SK-N-SH treated with all-trans-retinoic acid at 6 μM for 48 hours (cell line): ENCODE measurements around the gene PPP2R1B.

ENCODE experiments used
- TCF4 ChIP-seq: fragments of 250-450 bp; sonication (Bioruptor Pico); IDR thresholded peaks from 2 replicates; pipeline ENCODE4 v1.8.0; 2021; ENCODE audit warnings: mild to moderate bottlenecking, moderate library complexity, borderline replicate concordance
- ZFP3 ChIP-seq: fragments of 250-450 bp; sonication (Bioruptor Pico); IDR thresholded peaks from 2 replicates; pipeline ENCODE4 v1.5.0; 2020; ENCODE audit warnings: mild to moderate bottlenecking, moderate library complexity
- ZNF565 ChIP-seq: fragments of 450-650 bp; formaldehyde crosslinking; conservative IDR thresholded peaks from 2 replicates; pipeline ENCODE4 v1.5.0; 2020; ENCODE audit warnings: low read depth, mild to moderate bottlenecking, moderate library complexity
- ZNF70 ChIP-seq: fragments of 450-650 bp; formaldehyde crosslinking; IDR thresholded peaks from 2 replicates; pipeline ENCODE4 v1.5.0; 2020; ENCODE audit warnings: mild to moderate bottlenecking, moderate library complexity
- TF ChIP-seq, protein P1 (sequence below): fragments of 250-450 bp; sonication (Bioruptor Pico); IDR thresholded peaks from 2 replicates; pipeline ENCODE4 v1.5.1; 2020; ENCODE audit warnings: low read depth, mild to moderate bottlenecking, moderate library complexity
- TF ChIP-seq, protein P2 (sequence below): fragments of 250-450 bp; sonication (Bioruptor Pico); IDR thresholded peaks from 2 replicates; pipeline ENCODE4 v1.8.0; 2020; ENCODE audit warnings: mild to moderate bottlenecking, moderate library complexity, borderline replicate concordance

DNA sequence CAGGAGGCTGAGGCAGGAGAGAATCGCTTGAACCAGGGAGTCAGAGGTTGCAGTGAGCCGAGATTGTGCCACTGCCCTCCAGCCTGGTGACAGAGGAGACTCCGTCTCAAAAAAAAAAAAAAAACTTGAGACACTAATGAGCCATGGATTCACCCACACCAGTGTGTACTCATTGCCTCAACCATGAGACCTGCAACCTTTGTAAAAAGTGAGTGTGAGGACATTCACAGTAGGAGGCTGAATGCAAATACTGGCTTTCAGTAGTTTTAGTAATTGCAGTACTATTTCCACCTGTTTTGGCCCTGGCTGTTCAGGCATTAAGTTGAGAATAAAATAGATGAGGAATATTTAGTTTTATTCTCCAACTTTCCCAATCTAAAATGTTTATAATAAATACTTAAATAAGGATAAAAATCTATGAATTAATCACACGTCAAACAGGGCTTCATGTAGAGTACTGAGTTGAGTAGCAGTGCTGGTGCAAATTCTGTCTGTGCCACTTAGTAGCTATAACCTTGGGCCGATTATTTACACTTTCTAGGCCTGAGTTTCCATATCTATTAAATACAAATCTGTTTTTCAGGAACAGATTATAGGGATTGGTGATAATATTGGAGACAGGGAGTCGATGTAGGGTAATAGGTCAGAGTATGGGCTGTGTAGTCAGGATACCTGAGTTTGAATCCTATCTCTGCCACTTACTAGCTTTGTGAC lies 72.8 kb downstream of the PPP2R1B start:
- TF ChIP-seq ZFP3 (CRISPR knock-in tag) (no peak), ZNF565 (CRISPR knock-in tag) (no peak), TCF4 (CRISPR knock-in tag) (no peak), ZNF70 (CRISPR knock-in tag) (no peak)
- TF ChIP-seq, protein P1, sequence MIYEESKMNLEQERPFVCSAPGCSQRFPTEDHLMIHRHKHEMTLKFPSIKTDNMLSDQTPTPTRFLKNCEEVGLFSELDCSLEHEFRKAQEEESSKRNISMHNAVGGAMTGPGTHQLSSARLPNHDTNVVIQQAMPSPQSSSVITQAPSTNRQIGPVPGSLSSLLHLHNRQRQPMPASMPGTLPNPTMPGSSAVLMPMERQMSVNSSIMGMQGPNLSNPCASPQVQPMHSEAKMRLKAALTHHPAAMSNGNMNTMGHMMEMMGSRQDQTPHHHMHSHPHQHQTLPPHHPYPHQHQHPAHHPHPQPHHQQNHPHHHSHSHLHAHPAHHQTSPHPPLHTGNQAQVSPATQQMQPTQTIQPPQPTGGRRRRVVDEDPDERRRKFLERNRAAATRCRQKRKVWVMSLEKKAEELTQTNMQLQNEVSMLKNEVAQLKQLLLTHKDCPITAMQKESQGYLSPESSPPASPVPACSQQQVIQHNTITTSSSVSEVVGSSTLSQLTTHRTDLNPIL (CRISPR knock-in tag) = no peak
- TF ChIP-seq, protein P2, sequence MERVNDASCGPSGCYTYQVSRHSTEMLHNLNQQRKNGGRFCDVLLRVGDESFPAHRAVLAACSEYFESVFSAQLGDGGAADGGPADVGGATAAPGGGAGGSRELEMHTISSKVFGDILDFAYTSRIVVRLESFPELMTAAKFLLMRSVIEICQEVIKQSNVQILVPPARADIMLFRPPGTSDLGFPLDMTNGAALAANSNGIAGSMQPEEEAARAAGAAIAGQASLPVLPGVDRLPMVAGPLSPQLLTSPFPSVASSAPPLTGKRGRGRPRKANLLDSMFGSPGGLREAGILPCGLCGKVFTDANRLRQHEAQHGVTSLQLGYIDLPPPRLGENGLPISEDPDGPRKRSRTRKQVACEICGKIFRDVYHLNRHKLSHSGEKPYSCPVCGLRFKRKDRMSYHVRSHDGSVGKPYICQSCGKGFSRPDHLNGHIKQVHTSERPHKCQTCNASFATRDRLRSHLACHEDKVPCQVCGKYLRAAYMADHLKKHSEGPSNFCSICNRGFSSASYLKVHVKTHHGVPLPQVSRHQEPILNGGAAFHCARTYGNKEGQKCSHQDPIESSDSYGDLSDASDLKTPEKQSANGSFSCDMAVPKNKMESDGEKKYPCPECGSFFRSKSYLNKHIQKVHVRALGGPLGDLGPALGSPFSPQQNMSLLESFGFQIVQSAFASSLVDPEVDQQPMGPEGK (CRISPR knock-in tag) = no peak
